Spinal cord (tissue), 10 donors: Measurements from ENCODE around the gene ZNF521. TPM values are rescaled to one million over a fixed set of nuclear protein-coding genes. Genes with fewer than 3 reads are reported as not detected.

Experiments
- DNase-seq, 6 donors: peaks; one replicate each; pipeline versions ENCODE4 v3.0.0 to v3.0.0-alpha.2; 2013 to 2015; ENCODE audit warnings: low spot score in 6 of 6, low read depth in 4 of 6
- H3K27ac ChIP-seq: one replicate; pipeline ENCODE4 v1.5.1; 2013; ENCODE audit warnings: low read depth, low read length, control low read depth
- H3K27me3 ChIP-seq: one replicate; pipeline ENCODE4 v1.6.1; 2013; ENCODE audit warnings: low read length; ENCODE audit not compliant: control insufficient read depth, insufficient read depth
- H3K36me3 ChIP-seq: one replicate; pipeline ENCODE4 v1.6.1; 2013; ENCODE audit warnings: low read length; ENCODE audit not compliant: control insufficient read depth, insufficient read depth
- H3K4me1 ChIP-seq: one replicate; pipeline ENCODE4 v1.6.1; 2013; ENCODE audit warnings: low read length; ENCODE audit not compliant: control insufficient read depth, insufficient read depth
- H3K4me3 ChIP-seq: one replicate; pipeline ENCODE4 v1.5.1; 2013; ENCODE audit warnings: low read depth, low read length, control low read depth
- H3K9me3 ChIP-seq: one replicate; pipeline ENCODE4 v1.6.1; 2013; ENCODE audit warnings: low read length; ENCODE audit not compliant: control insufficient read depth, insufficient read depth
- WGBS: methylation state at CpG from one replicate; pipeline ENCODE4 v1.1.5; 2013; ENCODE audit warnings: missing lambda C conversion rate; ENCODE audit not compliant: insufficient coverage; 5-methylcytosine and 5-hydroxymethylcytosine counted together
- polyA plus RNA-seq, 2 donors: library from polyadenylated mRNA; unstranded; fragments of 120-200 nt; gene quantifications; one replicate each; pipeline ENCODE4 v1.2.1, GENCODE V29; 2013; ENCODE audit not compliant: insufficient read length in 2 of 2
- total RNA-seq, 2 donors: library from RNA; depleted of rRNA in 1 of 2; stranded (reverse); fragments of 120-200 nt in 1 of 2; fragments of >200 nt in 1 of 2; gene quantifications; one replicate each; pipeline versions ENCODE4 v1.2.3 to v1.2.4, GENCODE V29; 2013 to 2014
- donor health status: healthy.

Gene ZNF521
- total and polyA plus RNA-seq, 4 donors = 54.8 to 64.4 (median 62.1) TPM

DNA sequence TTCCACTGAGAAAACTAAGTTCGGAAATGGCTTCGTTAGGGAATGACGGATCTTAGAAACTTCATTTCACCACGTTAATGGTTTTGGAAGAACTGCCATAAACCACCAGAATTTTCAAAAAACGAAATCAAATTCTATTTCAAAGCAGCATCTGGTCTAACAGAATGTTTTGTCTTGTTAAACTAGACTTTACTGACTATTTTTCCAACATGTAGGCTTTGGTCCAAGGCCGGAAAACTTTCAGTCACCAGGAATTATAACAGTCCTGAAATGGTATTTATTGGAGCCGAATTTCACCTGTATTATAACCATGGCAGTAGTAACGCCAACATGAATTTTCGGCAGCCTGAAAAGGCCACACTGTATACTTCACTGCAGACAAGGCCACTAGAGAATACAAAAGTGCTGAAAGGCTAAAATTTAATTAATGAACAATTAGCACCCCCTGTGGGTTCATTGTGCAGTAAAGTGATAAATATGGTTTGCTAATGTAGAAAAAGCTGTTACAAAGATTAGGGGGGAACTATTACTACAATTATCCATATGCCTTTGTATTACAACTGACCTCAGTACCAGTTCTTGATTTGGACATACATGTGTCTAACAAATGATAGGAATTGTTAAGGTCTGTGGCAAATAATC lies 116.4 kb downstream of the ZNF521 start:
- Histone ChIP-seq H3K27ac (no peak overlapping the region), H3K36me3 (no peaks in the 10 kb centered on the region), H3K4me1 (peaks cover 7% of the 10 kb centered on the region), H3K4me3 (no peak overlapping the region), H3K9me3 (no peaks in the 10 kb centered on the region), H3K27me3 (no peaks in the 10 kb centered on the region)
- DNase-seq = peak in 1 of 6 donors; percentile 81
- 71% methylated on average over 2 of the region's 9 CpGs for WGBS

DNA sequence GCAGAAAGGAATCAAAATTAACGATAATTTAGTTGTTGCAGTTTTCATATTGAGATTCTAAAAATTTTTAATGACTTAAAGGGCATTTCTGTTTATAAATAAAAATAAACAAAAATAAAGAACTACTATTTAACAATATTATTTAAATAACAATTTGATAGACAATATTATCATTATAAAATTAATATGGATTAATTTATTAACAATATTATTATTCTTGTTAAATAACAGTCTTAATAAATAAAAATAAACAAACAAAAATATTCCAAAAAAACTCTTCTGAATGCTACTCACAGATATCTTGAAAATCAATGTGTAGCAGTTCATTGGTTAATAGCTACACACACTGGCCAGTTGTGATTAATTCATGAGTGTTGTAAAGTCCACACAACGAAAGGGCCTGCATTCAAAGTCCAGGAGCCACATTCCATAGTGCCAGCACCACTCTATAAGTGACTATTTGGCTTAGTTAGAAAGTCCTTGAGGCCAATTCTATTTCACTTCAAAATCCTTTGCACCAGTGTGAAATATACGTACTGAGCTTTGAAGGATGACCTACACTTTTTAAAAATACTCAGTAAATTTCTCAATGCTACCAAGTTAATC lies 117.1 kb downstream of the ZNF521 start:
- no peak for DNase-seq
- Histone ChIP-seq H3K36me3 (no peaks in the 10 kb centered on the region), H3K4me1 (peaks cover 7% of the 10 kb centered on the region), H3K4me3 (no peak overlapping the region), H3K9me3 (no peaks in the 10 kb centered on the region), H3K27me3 (no peaks in the 10 kb centered on the region), H3K27ac (no peak overlapping the region)
- WGBS = no CpG with 5 or more reads among the region's 3 CpGs

GRCh38 chr18:25234322-25234639 lies 117.7 kb downstream of the ZNF521 start:
- Histone ChIP-seq H3K36me3 (no peaks in the 10 kb centered on the region), H3K9me3 (no peaks in the 10 kb centered on the region), H3K27ac (peak overlapping the region; percentile 77), H3K4me1 (peaks cover 7% of the 10 kb centered on the region), H3K27me3 (no peaks in the 10 kb centered on the region), H3K4me3 (peak overlapping the region; percentile 4)
- no CpG with 5 or more reads among the region's 1 CpG for WGBS
- DNase-seq = no peak

DNA sequence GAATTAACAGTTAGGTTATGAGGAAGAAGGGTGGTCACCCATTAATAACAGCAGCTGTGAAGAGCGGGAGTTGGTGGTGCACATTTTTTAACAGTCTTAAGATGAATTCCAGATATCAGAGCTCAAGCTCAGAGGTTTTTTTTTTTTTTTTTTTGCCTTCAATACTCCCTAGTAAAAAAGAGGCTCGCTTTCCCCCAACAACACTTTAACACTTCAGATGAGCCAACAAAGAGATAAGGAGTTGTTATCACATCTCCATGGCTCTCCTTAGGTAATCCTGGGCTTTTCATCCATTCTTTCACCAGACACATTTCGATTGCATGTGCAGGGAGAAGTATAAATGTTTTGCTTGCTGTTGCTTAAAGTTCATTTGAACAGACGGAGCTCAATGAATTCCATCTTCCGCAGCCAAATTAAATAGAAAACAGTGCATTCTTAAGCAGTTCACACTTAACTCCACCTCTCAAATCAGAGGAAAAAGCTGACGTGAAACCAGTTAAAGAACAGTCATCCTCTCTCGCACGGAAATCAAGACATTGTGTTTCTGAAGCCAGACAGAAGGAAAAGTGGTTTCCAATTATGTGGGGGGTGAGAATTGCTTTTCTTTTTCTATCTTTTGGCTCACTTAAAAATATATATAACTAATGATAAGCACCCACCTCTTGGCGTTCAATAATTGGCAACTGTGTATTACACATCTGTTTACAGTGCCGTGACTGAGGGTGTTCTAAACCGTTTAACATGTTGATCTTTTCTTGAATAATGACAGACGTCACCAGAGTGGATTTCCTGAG lies 118.2 kb downstream of the ZNF521 start:
- Histone ChIP-seq H3K4me3 (peak overlapping the region; percentile 4), H3K9me3 (no peaks in the 10 kb centered on the region), H3K36me3 (no peaks in the 10 kb centered on the region), H3K27me3 (no peaks in the 10 kb centered on the region), H3K27ac (peak overlapping the region; percentile 77), H3K4me1 (peaks cover 7% of the 10 kb centered on the region)
- peak in 2 of 6 donors; percentile 55 to 86 for DNase-seq
- WGBS = 51% methylated on average over 2 of the region's 12 CpGs

DNA sequence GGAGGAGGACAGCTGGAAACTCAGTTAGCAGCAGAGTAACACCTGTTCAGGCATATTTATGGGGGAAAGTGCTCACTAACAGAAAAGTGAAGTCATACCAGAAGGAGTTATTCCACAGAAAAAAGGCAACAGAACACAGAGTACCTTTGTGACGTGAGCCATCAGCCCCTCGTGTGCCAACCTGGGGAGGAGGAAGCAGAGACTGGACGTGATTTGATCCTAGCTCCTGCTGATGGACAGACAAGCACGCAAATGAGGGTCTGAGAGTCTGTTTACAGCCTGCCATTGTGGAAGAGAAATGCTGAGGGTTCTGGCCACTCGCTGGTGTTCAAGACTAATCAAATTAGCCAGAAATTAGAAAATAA lies 120.7 kb downstream of the ZNF521 start:
- no peak for DNase-seq
- Histone ChIP-seq H3K36me3 (peaks cover 9% of the 10 kb centered on the region), H3K27ac (peak overlapping the region; percentile 88), H3K27me3 (no peaks in the 10 kb centered on the region), H3K4me1 (peaks cover 7% of the 10 kb centered on the region), H3K9me3 (no peaks in the 10 kb centered on the region), H3K4me3 (peak overlapping the region; percentile 6)
- 37% methylated on average over 5 of the region's 5 CpGs for WGBS

DNA sequence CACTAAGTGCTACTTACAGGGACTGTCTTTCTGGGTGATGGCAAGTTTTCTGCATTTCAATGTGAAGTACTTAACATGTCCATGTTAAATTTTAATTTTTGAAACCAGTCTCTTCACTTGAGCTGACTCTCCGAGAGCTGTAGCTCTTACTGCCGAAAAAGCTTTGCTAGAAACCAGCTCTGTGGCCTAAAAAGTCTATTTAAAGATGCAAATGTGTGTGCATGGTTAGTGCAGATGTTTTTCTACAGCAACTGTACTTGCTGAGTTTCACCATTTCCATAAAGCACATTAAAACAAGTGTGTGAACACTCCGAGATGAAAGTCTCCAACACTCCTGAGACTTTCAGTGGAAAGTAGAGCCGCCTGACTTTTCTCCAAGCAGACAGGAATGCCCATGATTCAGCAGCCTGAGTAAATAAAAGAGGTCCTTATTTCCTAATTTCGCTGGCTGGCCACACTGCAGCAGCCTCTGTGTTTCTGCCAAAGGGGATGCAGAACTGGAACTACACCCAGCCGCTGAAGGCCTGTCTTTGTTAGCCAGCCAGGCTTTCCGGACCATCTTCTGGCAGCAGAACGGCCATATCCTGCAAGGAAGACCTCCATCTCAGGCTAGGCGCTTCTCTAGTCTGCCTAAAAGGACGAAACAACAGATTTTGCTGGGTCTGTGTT lies 121.2 kb downstream of the ZNF521 start:
- WGBS = 20% methylated on average over 10 of the region's 10 CpGs
- peak; percentile 61 to 93 (median 74) for DNase-seq

GRCh38 chr18:25229920-25230319 lies 122.0 kb downstream of the ZNF521 start:
- Histone ChIP-seq H3K36me3 (peaks cover 9% of the 10 kb centered on the region), H3K4me3 (no peak overlapping the region), H3K27ac (peak overlapping the region; percentile 88), H3K9me3 (no peaks in the 10 kb centered on the region), H3K4me1 (peaks cover 7% of the 10 kb centered on the region), H3K27me3 (no peaks in the 10 kb centered on the region)
- no peak for DNase-seq
- no CpG with 5 or more reads among the region's 2 CpGs for WGBS

More for the DNA sequence above, 121.2 kb downstream of the ZNF521 start:
- peak overlapping the region; percentile 88 for H3K27ac ChIP-seq
- no peaks in the 10 kb centered on the region for H3K9me3 ChIP-seq
- H3K4me1 ChIP-seq = peaks cover 7% of the 10 kb centered on the region
- no peaks in the 10 kb centered on the region for H3K27me3 ChIP-seq
- H3K4me3 ChIP-seq = peak overlapping the region; percentile 6
- peaks cover 9% of the 10 kb centered on the region for H3K36me3 ChIP-seq

- Histone ChIP-seq H3K27me3 (no peaks in the 10 kb centered on the region), H3K4me3 (no peak overlapping the region), H3K27ac (no peak overlapping the region), H3K9me3 (no peaks in the 10 kb centered on the region), H3K36me3 (peaks cover 16% of the 10 kb centered on the region), H3K4me1 (peaks cover 7% of the 10 kb centered on the region)
- DNase-seq = peak in 3 of 6 donors; percentile 20 to 88 (median 74)
- no CpG with 5 or more reads among the region's 3 CpGs for WGBS
Measured at GRCh38 chr18:25229081-25229480, 122.9 kb downstream of the ZNF521 start.

- no peak overlapping the region for H3K27ac ChIP-seq
- no peak overlapping the region for H3K4me3 ChIP-seq
- no peaks in the 10 kb centered on the region for H3K27me3 ChIP-seq
- WGBS = no CpG with 5 or more reads among the region's 1 CpG
- H3K36me3 ChIP-seq = peaks cover 16% of the 10 kb centered on the region
- DNase-seq = no peak
- peaks cover 7% of the 10 kb centered on the region for H3K4me1 ChIP-seq
- no peaks in the 10 kb centered on the region for H3K9me3 ChIP-seq
Measured at GRCh38 chr18:25228410-25228809, 123.6 kb downstream of the ZNF521 start.
